Fibroblast of the aortic adventitia (primary cell): ENCODE data around the gene CDK5RAP2. TPM values are rescaled to one million over a fixed set of nuclear protein-coding genes. Genes with fewer than 3 reads are reported as not detected.
A peak's percentile ranks its signal among the peaks of the same experiment; 100 is the strongest.

Experiments
- DNase-seq: peaks from one replicate; pipeline ENCODE4 v3.0.0-alpha.2; 2010; ENCODE audit warnings: low read depth
- H3K4me3 ChIP-seq: 2 replicates; pipeline ENCODE4 v1.5.1; 2011; ENCODE audit warnings: low read depth, mild to moderate bottlenecking, control low read depth, low read length, moderate library complexity
- CTCF ChIP-seq: IDR thresholded peaks from 2 replicates; pipeline ENCODE4 v1.5.1; 2011; ENCODE audit warnings: mild to moderate bottlenecking, low read length, control low read depth, inconsistent platforms; ENCODE audit not compliant: insufficient read depth
- total RNA-seq: library from RNA; depleted of rRNA; stranded (reverse); fragments of >200 nt; gene quantifications from 2 replicates; pipeline ENCODE4 v1.2.3, GENCODE V29; 2012; ENCODE audit warnings: low replicate concordance

Gene CDK5RAP2
- total RNA-seq, 1 donor: 36.8 TPM

GRCh38 chr9:120587328-120587727 is 7.4 kb upstream of the CDK5RAP2 start:
- TF ChIP-seq CTCF: no peak
- no peak overlapping the region for H3K4me3 ChIP-seq
- DNase-seq: no peak

- H3K4me3 ChIP-seq: no peak overlapping the region
- TF ChIP-seq CTCF: no peak
- peak; percentile 84 for DNase-seq
Observed at GRCh38 chr9:120583958-120584369, 4.0 kb upstream of the CDK5RAP2 start.

GRCh38 chr9:120579139-120580050 is 572 bp downstream of the CDK5RAP2 start:
- peak overlapping the region; percentile 97 for H3K4me3 ChIP-seq
- TF ChIP-seq CTCF: no peak
- DNase-seq: no peak

- no peak overlapping the region for H3K4me3 ChIP-seq
- TF ChIP-seq CTCF: no peak
- no peak for DNase-seq
Observed at GRCh38 chr9:120574473-120574872, 5.5 kb downstream of the CDK5RAP2 start.

- no peak for TF ChIP-seq CTCF
- no peak for DNase-seq
- H3K4me3 ChIP-seq: no peak overlapping the region
Observed at GRCh38 chr9:120572472-120572871, 7.5 kb downstream of the CDK5RAP2 start.

- H3K4me3 ChIP-seq: no peak overlapping the region
- TF ChIP-seq CTCF: no peak
- DNase-seq: peak; percentile 90
Observed at GRCh38 chr9:120571443-120572257, 8.3 kb downstream of the CDK5RAP2 start.
